ENCODE results near the gene TGM3. TPM values are rescaled to one million over a fixed set of nuclear protein-coding genes. Genes with fewer than 3 reads are reported as not detected.

TGM3 gene
- polyA plus RNA-seq, 3 donors, result not detected

GRCh38 chr20:2273634-2274302 is 22.0 kb upstream of the TGM3 start:
- H3K27ac ChIP-seq (ENCODE audit: low read depth in 1 of 2, low read length in 2 of 2), result no peak overlapping the region
- H3K9me3 ChIP-seq (replicated peaks in 1 of 2; ENCODE audit: control insufficient read depth in 1 of 2, insufficient read depth in 1 of 2, low read length in 2 of 2), result no peaks in the 10 kb centered on the region
- peaks cover 0 to 4% (median 0%) of the 10 kb centered on the region in 7 donors for H3K9me3 Mint-ChIP-seq
- H3K27ac Mint-ChIP-seq, result peak overlapping the region in 2 of 7 donors; percentile 22 to 56
- no peaks in the 10 kb centered on the region for H3K36me3 ChIP-seq (replicated peaks in 1 of 2; ENCODE audit: control insufficient read depth in 1 of 2, insufficient read depth in 2 of 2, low read length in 2 of 2)
- no peak overlapping the region for H3K4me2 ChIP-seq (replicated peaks; ENCODE audit: extremely low read depth, low read length, poor library complexity, severe bottlenecking)
- intact Hi-C loops (cut with micrococcal nuclease), result no loop called here
- H3K79me2 ChIP-seq (ENCODE audit: insufficient read depth, low read length), result no peaks in the 10 kb centered on the region
- no peaks in the 10 kb centered on the region for H3K36me3 Mint-ChIP-seq
- H3K27me3 ChIP-seq (ENCODE audit: control insufficient read depth in 2 of 2, insufficient read depth in 2 of 2, low read length in 2 of 2), result peaks cover 0 to 8% of the 10 kb centered on the region in 2 donors
- H3K4me1 Mint-ChIP-seq, result no peaks in the 10 kb centered on the region
- H3K27me3 Mint-ChIP-seq (ENCODE audit: low read depth in 3 of 3), result peaks cover 16 to 20% (median 17%) of the 10 kb centered on the region in 3 donors
- H3K4me3 Mint-ChIP-seq, result peak overlapping the region in 1 of 2 donors; percentile 42
- H4K20me1 ChIP-seq (ENCODE audit: insufficient read depth, low read length), result no peaks in the 10 kb centered on the region
- WGBS (ENCODE audit: insufficient coverage), result 100% methylated on average over 3 of the region's 7 CpGs
- H2AFZ ChIP-seq (ENCODE audit: insufficient read depth, low read depth, low read length, poor library complexity, severe bottlenecking), result no peak overlapping the region
- H3K4me3 ChIP-seq (replicated peaks in 1 of 3; ENCODE audit: low read depth in 2 of 3, low read length in 3 of 3), result no peak overlapping the region
- TF ChIP-seq CTCF (IDR thresholded peaks at IDR 0.05), result no peak
- no peak for DNase-seq
- H3K9ac ChIP-seq (ENCODE audit: insufficient read depth, low read length, poor library complexity, severe bottlenecking), result no peak overlapping the region
- H3K4me1 ChIP-seq (ENCODE audit: control insufficient read depth in 1 of 2, insufficient read depth in 2 of 2, low read length in 2 of 2), result no peaks in the 10 kb centered on the region

DNA sequence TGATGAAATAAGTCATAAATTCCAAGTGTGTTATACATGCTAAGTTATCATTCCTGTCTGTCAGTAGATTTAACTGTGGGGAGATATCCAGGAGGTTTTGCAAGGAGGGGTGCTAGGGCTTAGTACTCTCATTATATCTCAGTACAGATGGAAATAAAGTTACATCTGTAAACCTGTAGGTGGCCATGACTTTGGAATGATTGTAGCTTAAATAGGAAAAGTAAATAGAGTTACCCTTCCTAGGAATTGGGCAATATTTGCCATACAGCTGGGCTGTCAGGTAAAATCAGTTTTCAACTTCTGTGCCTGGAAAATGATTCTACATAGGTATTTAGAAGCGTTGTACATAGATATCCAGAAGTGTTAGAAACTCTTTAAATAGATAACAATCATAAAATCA is 19.8 kb upstream of the TGM3 start:
- H3K4me3 Mint-ChIP-seq, result no peak overlapping the region
- H3K9me3 Mint-ChIP-seq, result peaks cover 0 to 9% (median 0%) of the 10 kb centered on the region in 7 donors
- no peak for DNase-seq
- peaks cover 3 to 5% of the 10 kb centered on the region in 2 donors for H3K36me3 Mint-ChIP-seq
- Histone ChIP-seq H3K9me3 (replicated peaks in 1 of 2; ENCODE audit: control insufficient read depth in 1 of 2, insufficient read depth in 1 of 2, low read length in 2 of 2) (no peaks in the 10 kb centered on the region), H2AFZ (ENCODE audit: insufficient read depth, low read depth, low read length, poor library complexity, severe bottlenecking) (no peak overlapping the region), H3K4me2 (replicated peaks; ENCODE audit: extremely low read depth, low read length, poor library complexity, severe bottlenecking) (no peak overlapping the region), H3K27ac (ENCODE audit: low read depth in 1 of 2, low read length in 2 of 2) (no peak overlapping the region), H3K36me3 (replicated peaks in 1 of 2; ENCODE audit: control insufficient read depth in 1 of 2, insufficient read depth in 2 of 2, low read length in 2 of 2) (no peaks in the 10 kb centered on the region), H3K4me1 (ENCODE audit: control insufficient read depth in 1 of 2, insufficient read depth in 2 of 2, low read length in 2 of 2) (peaks cover 20 to 22% of the 10 kb centered on the region in 2 donors), H4K20me1 (ENCODE audit: insufficient read depth, low read length) (no peaks in the 10 kb centered on the region), H3K79me2 (ENCODE audit: insufficient read depth, low read length) (no peaks in the 10 kb centered on the region), H3K27me3 (ENCODE audit: control insufficient read depth in 2 of 2, insufficient read depth in 2 of 2, low read length in 2 of 2) (peaks cover 0 to 8% of the 10 kb centered on the region in 2 donors), H3K9ac (ENCODE audit: insufficient read depth, low read length, poor library complexity, severe bottlenecking) (no peak overlapping the region), H3K4me3 (replicated peaks in 1 of 3; ENCODE audit: low read depth in 2 of 3, low read length in 3 of 3) (no peak overlapping the region)
- no peak overlapping the region for H3K27ac Mint-ChIP-seq
- peaks cover 21% of the 10 kb centered on the region for H3K4me1 Mint-ChIP-seq
- WGBS (ENCODE audit: insufficient coverage), result no CpG with 5 or more reads among the region's 1 CpG
- H3K27me3 Mint-ChIP-seq (ENCODE audit: low read depth in 3 of 3), result peaks cover 11 to 20% (median 15%) of the 10 kb centered on the region in 3 donors
- intact Hi-C loops (cut with micrococcal nuclease), result loop anchor here in 1 of 2 donors (5.0 kb wide), 1 partner anchor 71 kb away; no protein-coding TSS in a partner anchor
- TF ChIP-seq CTCF (IDR thresholded peaks at IDR 0.05), result no peak

All from CD14-positive monocyte (primary cell).